HCT116 (cell line): ENCODE results near the gene NRTN. TPM values are rescaled to one million over a fixed set of nuclear protein-coding genes. Genes with fewer than 3 reads are reported as not detected.

Experiments
- ATAC-seq: fragments of 200-7000 bp; cut with Tn5 transposase; 2 replicates; pipeline ENCODE4 v1.9.1; 2020; ENCODE audit warnings: mild to moderate bottlenecking, moderate library complexity
- BruUV-seq: library from RNA; stranded (reverse); fragments of 400-500 nt; replicated peaks from 2 replicates; lab custom pipeline; 2021; lab: Mats Ljungman, UMichigan
- CTCF ChIA-PET: fragments of 300-600 bp; sonication (Branson Sonifier 250); formaldehyde crosslinking; loops from one replicate; lab custom pipeline; 2021; ENCODE audit warnings: antibody characterized with exemption; lab: Charles Lee
- POLR2A ChIA-PET: fragments of 300-600, 350-600 bp; sonication (Branson Sonifier 250); formaldehyde crosslinking; loops from one replicate; lab custom pipeline; 2021; ENCODE audit warnings: antibody characterized with exemption; lab: Charles Lee
- RAD21 ChIA-PET, 2 experiments: fragments of 300-600 bp; sonication (Branson Sonifier 250); formaldehyde crosslinking; loops; one replicate each; lab custom pipeline; 2023; ENCODE audit warnings: low total read pairs in 2 of 2; ENCODE audit not compliant: uncharacterized antibody in 2 of 2, unreplicated experiment in 2 of 2, low non-redundant PET in 1 of 2; lab: Charles Lee
- DNase-seq: peaks from one replicate; pipeline ENCODE4 v3.0.0-alpha.2; 2010; ENCODE audit warnings: low read depth, low spot score
- H2AFZ ChIP-seq: fragments of 200-600 bp; shearing (Covaris generic), sonication (generic); 2 replicates; pipeline ENCODE4 v1.6.1; 2017; ENCODE audit warnings: low read depth, mixed run types, mixed read lengths, antibody characterized with exemption, low read length; ENCODE audit not compliant: poor library complexity, severe bottlenecking
- H3K27ac ChIP-seq: 2 replicates; pipeline ENCODE4 v1.5.1; 2012; ENCODE audit warnings: low read depth, low read length
- H3K27me3 ChIP-seq: fragments of 200-600 bp; sonication (generic); 2 replicates; pipeline ENCODE4 v1.6.1; 2016; ENCODE audit warnings: mixed run types, low read length, mixed read lengths; ENCODE audit not compliant: insufficient read depth
- H3K36me3 ChIP-seq, 2 experiments: fragments of 200-500 bp in 1 of 2; fragments of 200-600 bp in 1 of 2; sonication (Bioruptor generic) in 1 of 2; sonication (generic) in 1 of 2; 2 replicates each; pipeline versions ENCODE4 v1.5.1 to v1.6.1; 2014 to 2016; ENCODE audit warnings: low read length in 2 of 2, inconsistent platforms in 1 of 2, mixed read lengths in 1 of 2, mixed run types in 1 of 2; ENCODE audit not compliant: insufficient read depth in 2 of 2, control insufficient read depth in 1 of 2
- H3K4me1 ChIP-seq, 2 experiments: fragments of 200-600 bp in 1 of 2; sonication (generic) in 1 of 2; 2 replicates each; pipeline versions ENCODE4 v1.5.1 to v1.6.1; 2012 to 2017; ENCODE audit warnings: low read length in 2 of 2, inconsistent platforms in 1 of 2, mild to moderate bottlenecking in 1 of 2, mixed read lengths in 1 of 2, mixed run types in 1 of 2, moderate library complexity in 1 of 2; ENCODE audit not compliant: insufficient read depth in 2 of 2, control insufficient read depth in 1 of 2
- H3K4me2 ChIP-seq: fragments of 200-600 bp; sonication (generic); 2 replicates; pipeline ENCODE4 v1.6.1; 2017; ENCODE audit warnings: mixed run types, low read length, mixed read lengths
- H3K4me3 ChIP-seq, 2 experiments: fragments of 200-600 bp in 1 of 2; sonication (generic) in 1 of 2; replicated peaks in 1 of 2; 2 replicates each; pipeline ENCODE4 v1.5.1; 2011 to 2016; ENCODE audit warnings: low read length in 2 of 2, control low read depth in 1 of 2, low read depth in 1 of 2, mild to moderate bottlenecking in 1 of 2, mixed read lengths in 1 of 2, mixed run types in 1 of 2
- H3K79me2 ChIP-seq: fragments of 200-600 bp; sonication (generic); 2 replicates; pipeline ENCODE4 v1.6.1; 2017; ENCODE audit warnings: mild to moderate bottlenecking, mixed run types, low read length, moderate library complexity, mixed read lengths; ENCODE audit not compliant: insufficient read depth
- H3K9ac ChIP-seq: fragments of 200-600 bp; sonication (generic); 2 replicates; pipeline ENCODE4 v1.6.1; 2016; ENCODE audit warnings: low read length, mixed read lengths
- H3K9me2 ChIP-seq: fragments of 200-600 bp; sonication (generic), shearing (Covaris generic); 2 replicates; pipeline ENCODE4 v1.6.1; 2017; ENCODE audit warnings: mixed run types, mild to moderate bottlenecking, moderate library complexity; ENCODE audit not compliant: insufficient read depth
- H3K9me3 ChIP-seq, 2 experiments: fragments of 200-500 bp in 1 of 2; fragments of 200-600 bp in 1 of 2; sonication (Bioruptor generic) in 1 of 2; sonication (generic) in 1 of 2; 2 replicates each; pipeline ENCODE4 v1.6.1; 2014 to 2017; ENCODE audit warnings: low read length in 2 of 2, mixed read lengths in 2 of 2, inconsistent platforms in 1 of 2, low read depth in 1 of 2, mild to moderate bottlenecking in 1 of 2, mixed run types in 1 of 2, moderate library complexity in 1 of 2; ENCODE audit not compliant: control insufficient read depth in 1 of 2, insufficient read depth in 1 of 2
- H4K20me1 ChIP-seq: fragments of 200-600 bp; sonication (generic), shearing (Covaris generic); 2 replicates; pipeline ENCODE4 v1.6.1; 2017; ENCODE audit warnings: mixed run types, mild to moderate bottlenecking, moderate library complexity; ENCODE audit not compliant: insufficient read depth
- ATF3 ChIP-seq: IDR thresholded peaks from 2 replicates; pipeline ENCODE4 v1.6.1; 2012
- CBX3 ChIP-seq: IDR thresholded peaks from 2 replicates; pipeline ENCODE4 v1.6.1; 2012; ENCODE audit warnings: low read depth
- CEBPB ChIP-seq: IDR thresholded peaks from 2 replicates; pipeline ENCODE4 v1.6.1; 2012; ENCODE audit warnings: low read depth
- ELF1 ChIP-seq: IDR thresholded peaks from 2 replicates; pipeline ENCODE4 v1.6.1; 2012; ENCODE audit warnings: low read depth, borderline replicate concordance
- JUND ChIP-seq: IDR thresholded peaks from 2 replicates; pipeline ENCODE4 v1.6.1; 2012
- POLR2AphosphoS5 ChIP-seq: IDR thresholded peaks from 2 replicates; pipeline ENCODE4 v1.6.1; 2011; ENCODE audit warnings: mild to moderate bottlenecking, low read depth, low read length, moderate library complexity
- RAD21 ChIP-seq: IDR thresholded peaks from 2 replicates; pipeline ENCODE4 v1.6.1; 2012; ENCODE audit warnings: low read depth, mild to moderate bottlenecking
- REST ChIP-seq: IDR thresholded peaks from 2 replicates; pipeline ENCODE4 v1.6.1; 2012; ENCODE audit warnings: low read depth
- SIN3A ChIP-seq: IDR thresholded peaks from 2 replicates; pipeline ENCODE4 v1.6.1; 2012; ENCODE audit warnings: low read depth
- TCF7L2 ChIP-seq: IDR thresholded peaks from 2 replicates; pipeline ENCODE4 v1.7.0; 2011; ENCODE audit warnings: borderline replicate concordance, inconsistent platforms; ENCODE audit not compliant: insufficient read depth, insufficient read length; ENCODE audit errors: extremely low read depth
- YY1 ChIP-seq: IDR thresholded peaks from 2 replicates; pipeline ENCODE4 v1.6.1; 2011; ENCODE audit warnings: low read length, low read depth, moderate library complexity, mild to moderate bottlenecking; ENCODE audit not compliant: insufficient replicate concordance; ENCODE audit errors: extremely low read depth
- ZBTB33 ChIP-seq: IDR thresholded peaks from 2 replicates; pipeline ENCODE4 v1.6.1; 2011; ENCODE audit warnings: mild to moderate bottlenecking, low read length, moderate library complexity; ENCODE audit not compliant: insufficient replicate concordance; ENCODE audit errors: extremely low read depth
- ZFX ChIP-seq: fragments of 450-650 bp; IDR thresholded peaks from 2 replicates; pipeline ENCODE4 v1.6.1; 2017
- ZNF274 ChIP-seq: fragments of 200-500 bp; sonication (Bioruptor generic); IDR thresholded peaks from 2 replicates; pipeline ENCODE4 v1.6.1; 2014; ENCODE audit warnings: mild to moderate bottlenecking, low read depth, low read length, inconsistent platforms
- intact Hi-C: fragments of 100-400 bp; cut with micrococcal nuclease; formaldehyde crosslinking; loops from 2 replicates; pipeline ENCODE4 v1.10.0; 2022
- total RNA-seq: library from RNA; stranded (reverse); gene quantifications from one replicate; pipeline ENCODE4 v1.2.1, GENCODE V29; 2021; ENCODE audit not compliant: unreplicated experiment

The NRTN gene
- total RNA-seq, 1 experiment from 2014 or later: 11.5 TPM

- Histone ChIP-seq H3K4me3 (peak overlapping the region; percentile 11 to 18; a peak in 3 of 4 replicates), H3K27ac (no peak overlapping the region; the same call in 1 of the 2 replicates), H4K20me1 (no peaks in the 10 kb centered on the region), H3K9me3 (no peaks in the 10 kb centered on the region), H3K27me3 (no peaks in the 10 kb centered on the region), H3K79me2 (no peaks in the 10 kb centered on the region), H3K9ac (no peak overlapping the region), H2AFZ (peak overlapping the region; percentile 71), H3K4me2 (peak overlapping the region; percentile 55), H3K9me2 (no peaks in the 10 kb centered on the region), H3K4me1 (peaks cover 14 to 17% of the 10 kb centered on the region in 2 experiments), H3K36me3 (no peaks in the 10 kb centered on the region)
- CTCF ChIA-PET: interaction anchor here (0.7 kb wide), 1 partner anchor 130 kb away, joined by 3 read pairs; no protein-coding TSS in a partner anchor
- RAD21 ChIA-PET: no interaction called here
- POLR2A ChIA-PET: interaction anchor here (0.7 to 1.7 kb wide), 5 partner anchors 10 to 1039 kb away, joined by 3 to 8 read pairs (median 5); partner anchors contain the start of gene DUS3L
- no TSS peak for BruUV-seq
- ATAC-seq: peak; percentile 40
- intact Hi-C loops: no loop called here
- TF ChIP-seq POLR2AphosphoS5 (peak; percentile 33; the same call in 1 of the 2 replicates), RAD21 (no peak), CEBPB (peak; percentile 93), JUND (0 out of 2 replicates have a peak, but pooled peaks have one; percentile 6)
- DNase-seq: no peak
Observed at GRCh38 chr19:5850743-5851293, 46.0 kb downstream of the NRTN start.

- Histone ChIP-seq H3K4me1 (peaks cover 14 to 17% of the 10 kb centered on the region in 2 experiments), H3K4me2 (peak within 1 kb of the TSS; percentile 55), H3K9me3 (no peaks in the 10 kb centered on the region; a peak in 1 of 4 replicates), H4K20me1 (no peaks in the 10 kb centered on the region), H3K9me2 (no peaks in the 10 kb centered on the region), H2AFZ (peak within 1 kb of the TSS; percentile 71), H3K9ac (no peak within 1 kb of the TSS), H3K79me2 (no peaks in the 10 kb centered on the region), H3K27me3 (no peaks in the 10 kb centered on the region), H3K4me3 (peak within 1 kb of the TSS; percentile 11 to 18; a peak in 3 of 4 replicates), H3K27ac (no peak within 1 kb of the TSS; the same call in 1 of the 2 replicates), H3K36me3 (no peaks in the 10 kb centered on the region)
- ChIA-PET RAD21 (no interaction called here), CTCF (no interaction called here), POLR2A (interaction anchor here (1.2 to 1.7 kb wide), 2 partner anchors 9 to 23 kb away, joined by 5 to 8 read pairs; no protein-coding TSS in a partner anchor)
- intact Hi-C loops: no loop called here
- DNase-seq (no peak), ATAC-seq (peak; percentile 52)
- BruUV-seq: no TSS peak
- TF ChIP-seq ZNF274: no peak
- no peak for TF ChIP-seq CBX3
- no peak for TF ChIP-seq ZFX
- TF ChIP-seq ATF3: no peak
- no peak for TF ChIP-seq POLR2AphosphoS5
- no peak for TF ChIP-seq TCF7L2
- TF ChIP-seq ZBTB33: no peak
- TF ChIP-seq SIN3A: no peak
- no peak for TF ChIP-seq YY1
- TF ChIP-seq ELF1: no peak
- TF ChIP-seq REST: no peak
- no peak for TF ChIP-seq JUND
Observed at GRCh38 chr19:5851302-5851701, 46.4 kb downstream of the NRTN start, which contains the start of gene FUT3. FUT3 (minus strand) TSS chr19:5851449.
